ENCODE measurements around the gene SMIM29. TPM values are rescaled to one million over a fixed set of nuclear protein-coding genes. Genes with fewer than 3 reads are reported as not detected.
"Not testable (repeated sequence)": the region's sequence is repeated elsewhere in the genome, so short reads cannot be mapped to it uniquely, and the experiment has no call there.

The SMIM29 gene
- total RNA-seq, 1 donor from 2014 or later: 25.8 TPM

DNA sequence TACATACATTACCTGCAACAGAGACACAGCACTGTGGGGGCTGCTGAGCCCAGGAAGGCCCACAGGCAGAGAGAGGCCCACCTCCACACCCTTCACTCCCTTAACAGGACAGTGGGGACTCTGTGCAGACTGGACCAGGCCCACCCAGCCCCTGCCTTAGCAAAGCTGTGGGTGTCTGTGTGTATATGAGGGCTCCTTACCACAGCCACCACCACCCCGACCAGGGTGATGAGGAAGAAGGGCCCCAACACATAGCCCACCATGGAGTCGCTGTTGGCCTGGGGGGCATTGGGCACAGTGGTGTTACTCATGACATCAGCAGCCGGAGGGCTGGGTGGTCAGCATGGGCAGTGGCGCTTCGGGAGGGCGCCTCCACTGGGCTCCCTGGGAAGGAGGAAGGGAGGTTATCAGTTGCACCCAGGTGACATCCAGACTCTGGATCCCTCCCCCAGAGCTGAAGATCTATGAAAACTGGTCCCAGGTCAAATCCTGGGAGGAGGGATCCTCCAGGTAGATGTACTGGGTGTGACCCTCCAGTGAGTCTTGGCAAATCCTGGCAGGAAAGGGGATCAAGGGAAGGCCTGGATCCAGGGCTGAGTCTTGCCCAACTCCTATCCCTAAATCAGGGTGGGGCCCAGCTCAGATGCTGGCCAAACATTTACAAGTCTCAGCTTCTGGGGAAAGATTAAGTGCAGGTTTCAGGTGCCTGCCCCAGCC is 1.2 kb downstream of the SMIM29 start:
- ATAC-seq (ENCODE audit: low read depth) (no peak), DNase-seq (no peak)
- peaks cover 40% of the 10 kb centered on the region for H3K36me3 Mint-ChIP-seq (ENCODE audit: low read depth)
- H3K4me3 Mint-ChIP-seq: peak overlapping the region; percentile 95
- POLR2A ChIA-PET: interaction anchor here (0.5 to 5.1 kb wide), 14 partner anchors 11 to 362 kb away, joined by 3 to 70 read pairs (median 10); partner anchors contain the start of genes HMGA1, NUDT3 and RPS10
- intact Hi-C loops (cut with micrococcal nuclease): loop anchor here (2.0 to 5.0 kb wide), 4 partner anchors 50 to 995 kb away; no protein-coding TSS in a partner anchor
- H3K27ac Mint-ChIP-seq: peak overlapping the region; percentile 93
- CTCF ChIA-PET: interaction anchor here (1.0 to 5.4 kb wide), 10 partner anchors 11 to 362 kb away, joined by 3 to 168 read pairs (median 10); partner anchors contain the start of genes HMGA1 and NUDT3
- H3K9me3 Mint-ChIP-seq: no peaks in the 10 kb centered on the region
- TF ChIP-seq CTCF (IDR thresholded peaks at IDR 0.05): no peak
- H3K4me1 Mint-ChIP-seq: peaks cover 60% of the 10 kb centered on the region
- no peaks in the 10 kb centered on the region for H3K27me3 Mint-ChIP-seq

DNA sequence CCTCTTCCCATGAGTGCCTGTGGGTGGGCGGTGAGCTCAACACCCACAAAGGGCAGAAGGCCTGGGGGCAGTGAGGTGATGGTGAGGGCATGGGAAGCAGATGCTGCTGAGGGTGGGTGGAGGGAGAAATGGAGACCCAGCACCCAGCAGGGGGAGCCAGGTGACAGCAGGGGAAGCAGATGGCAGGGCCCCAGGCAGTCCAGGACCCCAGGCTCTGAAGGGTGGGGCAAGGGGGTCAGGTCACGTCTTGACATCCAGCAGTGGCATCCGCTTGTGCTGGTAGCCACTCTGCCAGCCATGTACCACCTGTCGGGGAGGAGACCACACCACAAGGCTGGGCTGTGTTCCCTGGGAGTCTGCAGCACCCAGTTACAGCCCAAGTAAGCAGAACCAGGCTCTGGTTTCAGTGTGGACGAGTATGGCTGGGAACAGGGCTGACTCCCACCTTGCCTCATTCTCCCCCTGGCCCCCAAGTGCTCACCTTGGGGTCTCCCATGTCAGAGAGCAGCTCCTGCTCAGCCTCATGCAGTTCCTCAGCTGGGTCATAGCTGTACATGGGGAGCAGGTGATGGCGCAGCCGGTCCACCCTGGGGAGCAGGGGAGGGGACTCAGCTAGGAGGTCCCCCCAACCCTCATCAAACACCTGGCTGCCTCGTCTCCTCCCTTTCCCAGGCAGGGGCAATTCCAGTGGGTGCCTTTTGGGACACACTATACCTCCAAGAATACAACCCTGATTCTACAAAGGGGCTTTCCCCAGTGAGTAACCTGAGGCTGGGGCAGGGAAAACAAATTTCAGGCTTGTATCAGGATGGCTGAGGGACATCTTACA is 2.0 kb downstream of the SMIM29 start:
- ATAC-seq (ENCODE audit: low read depth) (peak; percentile 10), DNase-seq (peak; percentile 53)
- CTCF ChIA-PET: interaction anchor here (1.1 to 5.4 kb wide), 7 partner anchors 10 to 363 kb away, joined by 3 to 168 read pairs (median 5); partner anchors contain the start of gene HMGA1
- H3K4me3 Mint-ChIP-seq: peak overlapping the region; percentile 66
- no peak for TF ChIP-seq CTCF (IDR thresholded peaks at IDR 0.05)
- no peaks in the 10 kb centered on the region for H3K9me3 Mint-ChIP-seq
- intact Hi-C loops (cut with micrococcal nuclease): loop anchor here (1.0 to 5.0 kb wide), 4 partner anchors 8 to 996 kb away; no protein-coding TSS in a partner anchor
- H3K36me3 Mint-ChIP-seq (ENCODE audit: low read depth): peaks cover 49% of the 10 kb centered on the region
- POLR2A ChIA-PET: interaction anchor here (0.6 to 5.1 kb wide), 8 partner anchors 10 to 179 kb away, joined by 3 to 70 read pairs (median 16); partner anchors contain the start of genes HMGA1 and RPS10
- peaks cover 60% of the 10 kb centered on the region for H3K4me1 Mint-ChIP-seq
- no peaks in the 10 kb centered on the region for H3K27me3 Mint-ChIP-seq
- H3K27ac Mint-ChIP-seq: peak overlapping the region; percentile 93

DNA sequence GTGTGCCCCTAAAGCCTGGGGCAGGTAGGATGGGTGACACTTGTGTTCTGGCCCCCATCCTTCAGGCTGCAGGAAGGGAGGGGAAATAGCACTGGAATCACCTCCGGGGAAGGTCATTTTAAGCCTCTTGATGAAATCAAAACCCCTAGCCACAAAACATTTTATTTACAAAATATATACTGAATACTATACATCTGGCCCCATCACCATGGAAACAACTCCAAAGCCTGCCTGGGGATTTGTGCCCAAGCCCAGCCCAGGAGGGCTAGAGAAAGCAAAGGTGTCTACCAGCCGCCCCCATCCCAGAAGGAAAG is 2.6 kb downstream of the SMIM29 start:
- H3K4me1 Mint-ChIP-seq: peaks cover 61% of the 10 kb centered on the region
- H3K27me3 Mint-ChIP-seq: no peaks in the 10 kb centered on the region
- POLR2A ChIA-PET: interaction anchor here (1.5 to 5.1 kb wide), 3 partner anchors 9 to 49 kb away, joined by 3 to 70 read pairs (median 7); partner anchors contain the start of gene HMGA1
- peaks cover 55% of the 10 kb centered on the region for H3K36me3 Mint-ChIP-seq (ENCODE audit: low read depth)
- CTCF ChIA-PET: interaction anchor here (1.1 to 5.4 kb wide), 6 partner anchors 9 to 363 kb away, joined by 3 to 168 read pairs (median 6); partner anchors contain the start of gene HMGA1
- no peaks in the 10 kb centered on the region for H3K9me3 Mint-ChIP-seq
- intact Hi-C loops (cut with micrococcal nuclease): loop anchor here (1.0 to 5.0 kb wide), 4 partner anchors 8 to 996 kb away; no protein-coding TSS in a partner anchor
- no peak overlapping the region for H3K4me3 Mint-ChIP-seq
- peak overlapping the region; percentile 93 for H3K27ac Mint-ChIP-seq
- TF ChIP-seq CTCF (IDR thresholded peaks at IDR 0.05): no peak
- no peak for ATAC-seq (ENCODE audit: low read depth)
- DNase-seq: no peak

DNA sequence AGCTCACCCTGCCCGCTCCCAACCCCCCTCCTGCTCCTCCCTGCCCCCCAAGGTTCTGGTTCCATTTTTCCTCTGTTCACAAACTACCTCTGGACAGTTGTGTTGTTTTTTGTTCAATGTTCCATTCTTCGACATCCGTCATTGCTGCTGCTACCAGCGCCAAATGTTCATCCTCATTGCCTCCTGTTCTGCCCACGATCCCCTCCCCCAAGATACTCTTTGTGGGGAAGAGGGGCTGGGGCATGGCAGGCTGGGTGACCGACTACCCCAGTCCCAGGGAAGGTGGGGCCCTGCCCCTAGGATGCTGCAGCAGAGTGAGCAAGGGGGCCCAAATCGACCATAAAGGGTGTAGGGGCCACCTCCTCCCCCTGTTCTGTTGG is 3.1 kb downstream of the SMIM29 start:
- ChIA-PET CTCF (interaction anchor here (1.1 to 5.4 kb wide), 6 partner anchors 9 to 364 kb away, joined by 3 to 168 read pairs (median 6); partner anchors contain the start of gene HMGA1), POLR2A (interaction anchor here (1.5 to 5.1 kb wide), 5 partner anchors 9 to 50 kb away, joined by 3 to 70 read pairs (median 7); partner anchors contain the start of gene HMGA1)
- not testable (repeated sequence) for H3K4me3 Mint-ChIP-seq; H3K27me3 Mint-ChIP-seq; DNase-seq; H3K9me3 Mint-ChIP-seq; ATAC-seq (ENCODE audit: low read depth)
- H3K4me1 Mint-ChIP-seq: peaks cover 62% of the 10 kb centered on the region
- intact Hi-C loops (cut with micrococcal nuclease): loop anchor here (1.0 to 5.0 kb wide), 4 partner anchors 7 to 997 kb away; no protein-coding TSS in a partner anchor
- peaks cover 59% of the 10 kb centered on the region for H3K36me3 Mint-ChIP-seq (ENCODE audit: low read depth)
- peak overlapping the region; percentile 24 for H3K27ac Mint-ChIP-seq

GRCh38 chr6:34245032-34245760 is 3.6 kb downstream of the SMIM29 start:
- peaks cover 65% of the 10 kb centered on the region for H3K4me1 Mint-ChIP-seq
- ATAC-seq (ENCODE audit: low read depth); H3K9me3 Mint-ChIP-seq; H3K27me3 Mint-ChIP-seq; DNase-seq; H3K4me3 Mint-ChIP-seq; CTCF ChIA-PET: not testable (repeated sequence)
- peaks cover 65% of the 10 kb centered on the region for H3K36me3 Mint-ChIP-seq (ENCODE audit: low read depth)
- POLR2A ChIA-PET: interaction anchor here (0.6 to 2.3 kb wide), 6 partner anchors 9 to 1562 kb away, joined by 4 to 9 read pairs (median 6); partner anchors contain the start of gene HMGA1
- peak overlapping the region; percentile 24 for H3K27ac Mint-ChIP-seq
- intact Hi-C loops (cut with micrococcal nuclease): loop anchor here (5.0 kb wide), 2 partner anchors 52 to 997 kb away; no protein-coding TSS in a partner anchor

All from activated B cell treated with CpG ODN at 0.5 μM for 24 hours (primary cell).